Kidney epithelial cell (primary cell): ENCODE measurements around the gene SNTB2. TPM values are rescaled to one million over a fixed set of nuclear protein-coding genes. Genes with fewer than 3 reads are reported as not detected.
"Not testable (repeated sequence)": the region's sequence is repeated elsewhere in the genome, so short reads cannot be mapped to it uniquely, and the experiment has no call there.

Experiments
- DNase-seq: peaks from one replicate; pipeline ENCODE4 v3.0.0-alpha.2; 2010; ENCODE audit warnings: low read depth
- H3K27me3 ChIP-seq: 2 replicates; pipeline ENCODE4 v1.6.0; 2011; ENCODE audit warnings: low read length; ENCODE audit not compliant: control insufficient read depth, insufficient read depth
- H3K36me3 ChIP-seq: 2 replicates; pipeline ENCODE4 v1.5.1; 2011; ENCODE audit warnings: low read length; ENCODE audit not compliant: control insufficient read depth, insufficient read depth
- H3K4me3 ChIP-seq: 2 replicates; pipeline ENCODE4 v1.5.1; 2011; ENCODE audit warnings: low read depth, mild to moderate bottlenecking, control low read depth, low read length
- CTCF ChIP-seq: IDR thresholded peaks from 2 replicates; pipeline ENCODE4 v1.5.1; 2011; ENCODE audit warnings: mild to moderate bottlenecking, moderate library complexity, low read length, control low read depth, inconsistent platforms; ENCODE audit not compliant: insufficient read depth, poor library complexity, severe bottlenecking
- total RNA-seq: library from RNA; depleted of rRNA; stranded (reverse); fragments of >200 nt; gene quantifications from 2 replicates; pipeline ENCODE4 v1.2.3, GENCODE V29; 2015

The SNTB2 gene
- total RNA-seq, 1 donor from 2014 or later, result 9.0 TPM

GRCh38 chr16:69145658-69146057 lies 41.3 kb upstream of the SNTB2 start:
- no peak overlapping the region for H3K4me3 ChIP-seq
- peaks cover 1% of the 10 kb centered on the region for H3K36me3 ChIP-seq
- DNase-seq, result no peak
- TF ChIP-seq CTCF, result no peak
- H3K27me3 ChIP-seq, result no peaks in the 10 kb centered on the region

- DNase-seq, H3K4me3 ChIP-seq, H3K27me3 ChIP-seq, H3K36me3 ChIP-seq: not testable (repeated sequence)
Observed at GRCh38 chr16:69149621-69150020, 37.3 kb upstream of the SNTB2 start.

- Histone ChIP-seq H3K36me3 (peaks cover 1% of the 10 kb centered on the region), H3K4me3 (no peak overlapping the region), H3K27me3 (no peaks in the 10 kb centered on the region)
- no peak for DNase-seq
- peak; percentile 74 for TF ChIP-seq CTCF
Observed at GRCh38 chr16:69150146-69150865, 36.7 kb upstream of the SNTB2 start.

GRCh38 chr16:69157196-69157595 lies 29.8 kb upstream of the SNTB2 start:
- no peak overlapping the region for H3K4me3 ChIP-seq
- no peak for DNase-seq
- H3K36me3 ChIP-seq, result peaks cover 1% of the 10 kb centered on the region
- H3K27me3 ChIP-seq, result no peaks in the 10 kb centered on the region
- TF ChIP-seq CTCF, result no peak

- no peak for TF ChIP-seq CTCF
- Histone ChIP-seq H3K4me3 (no peak overlapping the region), H3K27me3 (no peaks in the 10 kb centered on the region), H3K36me3 (peaks cover 1% of the 10 kb centered on the region)
- no peak for DNase-seq
Observed at GRCh38 chr16:69160192-69160591, 26.8 kb upstream of the SNTB2 start.

- Histone ChIP-seq H3K27me3 (no peaks in the 10 kb centered on the region), H3K36me3 (peaks cover 2% of the 10 kb centered on the region), H3K4me3 (no peak overlapping the region)
- TF ChIP-seq CTCF, result no peak
- DNase-seq, result no peak
Observed at GRCh38 chr16:69165584-69165983, 21.4 kb upstream of the SNTB2 start.
